Parathyroid adenoma (tissue), 2 donors: ENCODE data around the gene BCDIN3D.

Source experiments
- H2AFZ ChIP-seq: fragments of 300-600 bp; sonication (generic); one replicate; pipeline ENCODE4 v1.7.0; 2017; ENCODE audit warnings: antibody characterized with exemption, mild to moderate bottlenecking
- H3K27ac ChIP-seq: fragments of 300-600 bp; sonication (generic); one replicate; pipeline ENCODE4 v1.7.0; 2017
- H3K27me3 ChIP-seq: fragments of 300-600 bp; sonication (generic); one replicate; pipeline ENCODE4 v1.7.0; 2017; ENCODE audit warnings: low read length; ENCODE audit not compliant: control insufficient read depth, insufficient read depth
- H3K36me3 ChIP-seq: fragments of 300-600 bp; sonication (generic); one replicate; pipeline ENCODE4 v1.7.0; 2017; ENCODE audit warnings: low read length; ENCODE audit not compliant: control insufficient read depth, insufficient read depth
- H3K4me1 ChIP-seq: fragments of 300-600 bp; sonication (generic); one replicate; pipeline ENCODE4 v1.7.0; 2017; ENCODE audit warnings: control low read depth
- H3K4me2 ChIP-seq: fragments of 300-600 bp; sonication (generic); one replicate; pipeline ENCODE4 v1.7.0; 2017; ENCODE audit warnings: low read length
- H3K4me3 ChIP-seq: fragments of 300-600 bp; sonication (generic); one replicate; pipeline ENCODE4 v1.7.0; 2017; ENCODE audit warnings: low read depth, low read length
- H3K79me2 ChIP-seq: fragments of 300-600 bp; sonication (generic); one replicate; pipeline ENCODE4 v1.7.0; 2017; ENCODE audit warnings: control low read depth
- H3K9ac ChIP-seq: fragments of 300-600 bp; sonication (generic); one replicate; pipeline ENCODE4 v1.7.0; 2017; ENCODE audit warnings: mild to moderate bottlenecking
- H3K9me3 ChIP-seq: fragments of 300-600 bp; sonication (generic); one replicate; pipeline ENCODE4 v1.7.0; 2017; ENCODE audit warnings: low read length; ENCODE audit not compliant: control insufficient read depth
- CTCF ChIP-seq: fragments of 300-600 bp; sonication (generic); IDR thresholded peaks from one replicate; pipeline ENCODE4 v1.7.0; 2017; ENCODE audit warnings: antibody characterized with exemption, mild to moderate bottlenecking
- donor health status: primary hyperparathyroidism.

The BCDIN3D gene

GRCh38 chr12:49890096-49890461 is 47.2 kb upstream of the BCDIN3D start:
- Histone ChIP-seq H3K9me3 (no peaks in the 10 kb centered on the region), H3K4me2 (no peak overlapping the region), H3K4me1 (peaks cover 38% of the 10 kb centered on the region), H3K36me3 (no peaks in the 10 kb centered on the region), H3K27me3 (no peaks in the 10 kb centered on the region), H3K9ac (no peak overlapping the region), H2AFZ (no peak overlapping the region), H3K79me2 (no peaks in the 10 kb centered on the region), H3K27ac (no peak overlapping the region), H3K4me3 (no peak overlapping the region)
- no peak for TF ChIP-seq CTCF

GRCh38 chr12:49889361-49890095 is 46.6 kb upstream of the BCDIN3D start:
- Histone ChIP-seq H3K4me2 (no peak overlapping the region), H3K27me3 (no peaks in the 10 kb centered on the region), H3K4me3 (no peak overlapping the region), H3K4me1 (peaks cover 32% of the 10 kb centered on the region), H3K27ac (no peak overlapping the region), H3K9ac (no peak overlapping the region), H3K79me2 (no peaks in the 10 kb centered on the region), H2AFZ (no peak overlapping the region), H3K36me3 (no peaks in the 10 kb centered on the region), H3K9me3 (no peaks in the 10 kb centered on the region)
- no peak for TF ChIP-seq CTCF

- Histone ChIP-seq H3K4me3 (no peak overlapping the region), H3K4me2 (no peak overlapping the region), H3K9me3 (no peaks in the 10 kb centered on the region), H2AFZ (no peak overlapping the region), H3K27me3 (no peaks in the 10 kb centered on the region), H3K79me2 (no peaks in the 10 kb centered on the region), H3K27ac (no peak overlapping the region), H3K36me3 (no peaks in the 10 kb centered on the region), H3K9ac (no peak overlapping the region), H3K4me1 (peaks cover 31% of the 10 kb centered on the region)
- no peak for TF ChIP-seq CTCF
Observed at GRCh38 chr12:49888461-49889151, 45.7 kb upstream of the BCDIN3D start.

GRCh38 chr12:49887536-49888401 is 44.9 kb upstream of the BCDIN3D start:
- no peak for TF ChIP-seq CTCF

More at GRCh38 chr12:49887536-49888401, 44.9 kb upstream of the BCDIN3D start:
- H2AFZ ChIP-seq: no peak overlapping the region
- no peak overlapping the region for H3K4me3 ChIP-seq
- H3K36me3 ChIP-seq: no peaks in the 10 kb centered on the region
- no peak overlapping the region for H3K27ac ChIP-seq
- no peaks in the 10 kb centered on the region for H3K79me2 ChIP-seq
- no peak overlapping the region for H3K9ac ChIP-seq
- no peak overlapping the region for H3K4me2 ChIP-seq
- H3K27me3 ChIP-seq: no peaks in the 10 kb centered on the region
- H3K9me3 ChIP-seq: no peaks in the 10 kb centered on the region
- H3K4me1 ChIP-seq: peaks cover 30% of the 10 kb centered on the region
